ENCODE measurements around the gene APLP1.

APLP1 gene

GRCh38 chr19:35882114-35882832, 13.9 kb downstream of the APLP1 start:
- TF ChIP-seq, protein P1, sequence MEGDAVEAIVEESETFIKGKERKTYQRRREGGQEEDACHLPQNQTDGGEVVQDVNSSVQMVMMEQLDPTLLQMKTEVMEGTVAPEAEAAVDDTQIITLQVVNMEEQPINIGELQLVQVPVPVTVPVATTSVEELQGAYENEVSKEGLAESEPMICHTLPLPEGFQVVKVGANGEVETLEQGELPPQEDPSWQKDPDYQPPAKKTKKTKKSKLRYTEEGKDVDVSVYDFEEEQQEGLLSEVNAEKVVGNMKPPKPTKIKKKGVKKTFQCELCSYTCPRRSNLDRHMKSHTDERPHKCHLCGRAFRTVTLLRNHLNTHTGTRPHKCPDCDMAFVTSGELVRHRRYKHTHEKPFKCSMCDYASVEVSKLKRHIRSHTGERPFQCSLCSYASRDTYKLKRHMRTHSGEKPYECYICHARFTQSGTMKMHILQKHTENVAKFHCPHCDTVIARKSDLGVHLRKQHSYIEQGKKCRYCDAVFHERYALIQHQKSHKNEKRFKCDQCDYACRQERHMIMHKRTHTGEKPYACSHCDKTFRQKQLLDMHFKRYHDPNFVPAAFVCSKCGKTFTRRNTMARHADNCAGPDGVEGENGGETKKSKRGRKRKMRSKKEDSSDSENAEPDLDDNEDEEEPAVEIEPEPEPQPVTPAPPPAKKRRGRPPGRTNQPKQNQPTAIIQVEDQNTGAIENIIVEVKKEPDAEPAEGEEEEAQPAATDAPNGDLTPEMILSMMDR (IDR thresholded peaks at IDR 0.05; ENCODE audit: low read depth, low read length, missing control alignments) = peak; percentile 38
- peak; percentile 63 for DNase-seq (ENCODE audit: extremely low read depth, low read depth)
- no peak overlapping the region for H3K4me3 ChIP-seq (replicated peaks; ENCODE audit: low read depth, low read length)

- no peak for DNase-seq (ENCODE audit: extremely low read depth, low read depth)
- no peak overlapping the region for H3K4me3 ChIP-seq (replicated peaks; ENCODE audit: low read depth, low read length)
- TF ChIP-seq, protein P1 (IDR thresholded peaks at IDR 0.05; ENCODE audit: low read depth, low read length, missing control alignments) = no peak
Measured at GRCh38 chr19:35883882-35884281, 15.5 kb downstream of the APLP1 start.

DNA sequence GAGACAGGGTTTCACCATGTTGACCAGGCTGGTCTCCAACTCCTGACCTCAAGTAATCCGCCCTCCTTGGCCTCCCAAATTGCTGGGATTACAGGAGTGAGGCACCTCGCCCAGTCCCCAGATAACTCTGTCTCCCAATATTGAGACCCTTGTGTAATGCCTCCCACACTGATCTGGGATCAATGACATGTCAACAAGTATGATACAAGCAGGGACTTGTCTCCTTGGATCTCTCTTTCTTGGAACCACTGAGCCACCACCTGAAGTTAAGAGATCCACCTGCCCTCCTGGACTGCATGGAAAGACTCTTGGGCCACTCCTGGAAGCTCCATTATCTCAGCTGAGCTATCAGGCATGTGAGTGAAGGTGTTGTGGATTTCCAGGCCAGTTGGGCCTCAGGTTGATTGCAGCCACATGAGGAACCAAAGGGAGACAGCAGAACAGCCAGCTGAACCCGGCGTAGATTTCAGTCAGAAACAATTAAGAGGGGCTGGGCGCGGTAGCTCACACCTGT, 16.9 kb downstream of the APLP1 start:
- TF ChIP-seq, protein P1 (IDR thresholded peaks at IDR 0.05; ENCODE audit: low read depth, low read length, missing control alignments) = no peak
- H3K4me3 ChIP-seq (replicated peaks; ENCODE audit: low read depth, low read length) = no peak overlapping the region
- no peak for DNase-seq (ENCODE audit: extremely low read depth, low read depth)

DNA sequence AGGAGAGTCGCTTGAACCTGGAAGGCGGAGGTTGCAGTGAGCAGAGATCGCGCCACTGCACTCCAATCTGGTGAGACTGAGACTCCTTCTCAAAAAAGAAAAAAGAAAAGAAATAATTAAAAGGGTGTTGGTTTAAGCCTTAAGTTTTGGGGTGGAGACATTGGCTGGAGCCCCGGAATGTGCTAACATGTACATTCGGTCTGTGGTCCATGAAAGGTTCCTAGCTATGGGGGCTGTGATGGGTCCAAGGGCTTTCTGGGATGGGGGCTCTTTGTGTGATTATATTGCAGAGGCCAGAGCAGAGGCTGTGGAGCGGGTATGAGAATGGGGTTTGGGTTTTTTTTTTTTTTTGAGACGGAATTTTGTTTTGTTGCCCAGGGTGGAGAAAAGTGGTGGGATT, 17.5 kb downstream of the APLP1 start:
- TF ChIP-seq, protein P1 (IDR thresholded peaks at IDR 0.05; ENCODE audit: low read depth, low read length, missing control alignments) = no peak
- no peak overlapping the region for H3K4me3 ChIP-seq (replicated peaks; ENCODE audit: low read depth, low read length)
- DNase-seq (ENCODE audit: extremely low read depth, low read depth) = no peak

DNA sequence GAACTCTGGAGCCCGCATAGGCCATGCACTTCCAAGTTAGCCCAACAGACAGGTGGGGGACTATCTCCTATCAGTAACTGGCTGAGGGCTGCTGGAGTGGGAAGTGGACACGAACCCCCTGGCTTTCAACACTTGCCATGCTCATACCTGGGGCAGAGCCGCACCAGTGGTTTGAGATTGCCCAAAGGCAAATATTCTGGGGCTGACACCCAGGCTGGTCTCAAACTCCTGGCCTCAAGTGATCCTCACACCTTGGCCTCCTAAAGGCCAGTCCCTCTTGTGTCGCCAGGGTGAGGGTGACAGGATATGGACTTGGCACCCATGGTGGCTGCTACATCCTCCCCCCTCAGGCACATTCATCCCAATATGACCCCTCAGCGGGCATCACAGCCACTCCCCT, 18.8 kb downstream of the APLP1 start:
- TF ChIP-seq, protein P1 (IDR thresholded peaks at IDR 0.05; ENCODE audit: low read depth, low read length, missing control alignments) = no peak
- DNase-seq (ENCODE audit: extremely low read depth, low read depth) = no peak
- H3K4me3 ChIP-seq (replicated peaks; ENCODE audit: low read depth, low read length) = no peak overlapping the region

- no peak overlapping the region for H3K4me3 ChIP-seq (replicated peaks; ENCODE audit: low read depth, low read length)
- TF ChIP-seq, protein P1 (IDR thresholded peaks at IDR 0.05; ENCODE audit: low read depth, low read length, missing control alignments) = no peak
- no peak for DNase-seq (ENCODE audit: extremely low read depth, low read depth)
Measured at GRCh38 chr19:35888398-35888797, 20.0 kb downstream of the APLP1 start.

All from HFF-Myc (cell line).